IPS-11a (cell line): Measurements from ENCODE around the gene CXorf49.
"Not testable (repeated sequence)": the region's sequence is repeated elsewhere in the genome, so short reads cannot be mapped to it uniquely, and the experiment has no call there.

Experiments
- H3K4me3 ChIP-seq: one replicate; pipeline ENCODE4 v1.5.1; 2013; ENCODE audit warnings: low read depth, low read length, control low read depth

CXorf49 gene

DNA sequence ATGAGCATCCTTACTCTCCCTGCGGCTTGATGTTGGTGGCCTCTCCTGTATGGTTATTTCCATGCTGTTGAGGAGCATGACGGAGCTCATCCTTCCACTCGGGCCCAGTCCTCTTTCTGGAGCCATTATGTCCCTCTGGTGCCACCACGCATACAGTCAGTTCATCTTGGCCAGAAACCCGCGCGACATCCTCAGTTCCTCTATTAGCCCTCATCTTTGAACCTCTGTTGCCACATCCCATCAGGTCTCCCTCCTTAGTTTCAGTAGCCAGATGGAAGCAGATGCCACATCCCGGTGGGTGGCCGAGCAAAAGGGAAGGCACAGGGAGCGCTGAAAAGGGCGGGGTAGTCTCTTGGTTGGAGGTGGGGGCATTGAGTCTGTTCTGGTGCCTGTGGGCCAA, 46.1 kb downstream of the CXorf49 start:
- H3K4me3 ChIP-seq, result no peak overlapping the region

DNA sequence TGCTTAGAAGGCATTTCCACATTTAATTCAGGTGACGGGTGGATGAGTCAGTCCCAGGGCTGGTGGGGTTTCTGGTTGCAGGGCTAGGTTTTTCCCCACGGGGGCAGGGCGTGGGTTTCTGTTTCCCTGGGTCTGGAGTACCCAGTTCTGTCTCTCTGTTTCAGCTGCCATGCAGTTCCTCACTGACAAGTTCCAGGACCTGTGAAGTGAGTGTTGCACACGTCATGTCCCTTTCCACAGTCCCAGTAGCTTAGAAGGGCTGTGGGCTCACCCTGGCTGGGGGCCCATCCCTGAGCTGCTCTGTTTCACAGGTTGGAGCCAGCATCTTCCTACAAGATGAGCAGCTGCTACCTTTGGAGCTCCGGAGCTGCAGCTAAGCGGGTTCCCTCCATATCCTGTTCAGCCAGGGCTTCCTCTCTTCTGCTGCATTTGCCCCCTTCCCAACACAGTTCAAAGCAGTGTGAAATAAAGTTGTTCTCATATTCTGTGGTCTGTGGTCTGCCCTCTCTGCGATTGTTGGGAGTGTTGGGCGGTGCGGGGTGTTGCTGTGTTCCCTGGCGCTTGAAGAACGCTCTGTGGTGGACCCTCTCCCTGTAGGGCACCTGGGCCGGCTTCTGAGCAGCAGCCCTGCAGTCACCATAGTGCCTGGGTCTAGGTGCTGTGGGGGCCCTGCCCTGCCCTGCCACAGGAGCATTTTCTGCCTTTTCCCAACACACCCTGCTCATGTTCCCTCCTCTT, 46.9 kb downstream of the CXorf49 start:
- H3K4me3 ChIP-seq, result no peak overlapping the region

DNA sequence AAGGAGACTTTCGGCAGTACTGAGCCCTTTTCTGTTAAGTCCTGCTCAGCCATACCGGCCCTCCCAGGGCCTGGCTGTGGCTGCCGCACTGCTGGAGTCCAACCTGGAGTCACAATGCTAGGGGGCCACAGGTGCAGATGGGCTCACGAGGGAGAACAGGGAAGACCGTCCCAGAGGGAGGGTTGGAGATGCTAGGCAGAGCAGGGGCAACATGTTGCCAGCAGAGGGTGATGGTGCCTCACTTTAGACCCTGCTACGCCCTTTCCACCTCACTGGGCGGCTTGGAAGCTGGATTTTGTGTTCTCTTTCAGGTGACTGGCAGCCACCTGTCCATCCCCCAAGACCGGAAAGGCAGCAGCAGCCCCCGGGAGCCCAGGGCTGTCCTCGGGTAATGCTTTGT, 48.1 kb downstream of the CXorf49 start:
- H3K4me3 ChIP-seq, result not testable (repeated sequence)

DNA sequence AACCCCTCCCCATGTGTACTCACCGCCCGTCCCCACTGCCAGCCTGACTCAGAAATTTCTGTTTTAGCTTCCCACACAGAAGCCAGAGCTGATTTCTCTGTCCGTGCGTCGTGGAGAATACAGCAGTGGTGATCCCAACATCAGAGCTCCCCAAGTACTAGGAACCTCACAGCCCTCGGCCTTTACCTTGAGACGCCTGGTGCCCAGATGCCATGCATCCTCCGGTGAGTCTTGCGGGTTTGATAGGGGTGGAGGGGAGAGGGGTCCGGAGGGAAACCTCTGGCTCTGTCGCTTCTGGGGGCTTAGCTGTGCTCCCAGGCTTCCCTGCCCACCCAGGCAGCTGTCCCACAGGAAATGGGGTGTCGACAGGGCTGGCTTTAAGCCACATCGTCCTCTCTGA, 48.6 kb downstream of the CXorf49 start:
- H3K4me3 ChIP-seq, result no peak overlapping the region

DNA sequence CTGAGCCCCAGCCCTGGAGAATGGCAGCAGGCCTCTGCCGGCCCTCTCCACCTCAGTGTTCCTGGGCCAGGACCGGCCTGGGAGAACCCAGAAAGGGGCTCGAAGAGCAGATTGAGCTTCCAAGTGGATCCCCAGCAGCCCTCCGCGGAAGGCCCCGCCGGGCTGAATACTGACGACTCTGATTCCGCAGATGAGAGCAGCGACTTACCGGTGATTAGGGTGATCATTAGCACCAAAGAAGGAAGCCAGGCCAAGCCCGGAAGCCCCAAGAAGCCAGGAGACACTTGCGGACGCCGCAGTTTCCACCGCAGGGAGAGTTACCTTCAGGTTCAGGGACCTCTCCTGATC, 49.9 kb downstream of the CXorf49 start:
- H3K4me3 ChIP-seq, result no peak overlapping the region

DNA sequence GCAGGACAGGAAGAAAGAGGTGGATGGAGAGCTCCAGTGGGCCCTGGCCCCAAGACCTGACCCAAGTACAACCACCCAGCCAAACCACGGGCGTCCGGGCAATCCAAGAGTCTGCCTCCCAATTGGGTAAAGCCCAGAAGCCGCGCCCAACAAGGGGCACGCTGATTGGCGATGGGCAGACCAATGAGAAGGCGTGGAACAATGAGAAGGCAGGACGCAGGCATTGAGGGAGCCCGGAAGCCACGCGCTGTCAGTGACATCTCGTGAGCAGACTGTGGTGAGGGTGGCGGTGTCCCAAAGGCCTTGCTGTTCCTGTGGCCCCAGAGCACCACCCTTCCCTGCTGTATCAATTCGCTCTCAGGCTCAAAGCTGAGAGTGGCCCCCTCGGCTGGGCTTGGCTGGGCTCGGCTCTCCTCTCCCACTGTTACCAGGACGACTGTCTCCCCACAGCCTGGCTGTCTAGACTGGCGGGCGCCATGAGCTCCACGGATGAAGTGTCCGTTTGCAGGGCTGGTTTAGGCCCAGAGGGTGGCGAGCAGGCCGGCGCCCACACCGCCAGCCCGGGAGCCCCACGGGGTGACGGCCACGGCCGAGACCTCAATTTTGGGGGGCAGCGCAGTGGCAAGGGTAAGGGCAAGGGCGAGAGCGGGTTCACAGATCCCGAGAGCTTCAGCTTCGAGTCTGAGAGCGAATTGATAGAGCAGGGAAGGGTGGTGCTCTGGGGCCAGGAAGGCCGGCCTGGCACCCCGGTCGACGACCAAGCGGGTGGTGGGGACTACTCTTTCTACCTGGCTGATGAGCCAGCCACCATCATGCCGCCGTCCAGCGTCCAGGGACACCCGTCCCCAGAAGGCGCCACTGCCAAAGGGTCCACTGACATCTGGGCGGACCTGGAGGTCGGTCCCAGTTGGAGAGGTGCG, 50.5 kb downstream of the CXorf49 start, which contains the start of gene LOC101059915:
TSS of gene LOC101059915 (plus strand) at position 219 of the 920 bp plus-strand sequence.
- no peak within 1 kb of the TSS for H3K4me3 ChIP-seq

DNA sequence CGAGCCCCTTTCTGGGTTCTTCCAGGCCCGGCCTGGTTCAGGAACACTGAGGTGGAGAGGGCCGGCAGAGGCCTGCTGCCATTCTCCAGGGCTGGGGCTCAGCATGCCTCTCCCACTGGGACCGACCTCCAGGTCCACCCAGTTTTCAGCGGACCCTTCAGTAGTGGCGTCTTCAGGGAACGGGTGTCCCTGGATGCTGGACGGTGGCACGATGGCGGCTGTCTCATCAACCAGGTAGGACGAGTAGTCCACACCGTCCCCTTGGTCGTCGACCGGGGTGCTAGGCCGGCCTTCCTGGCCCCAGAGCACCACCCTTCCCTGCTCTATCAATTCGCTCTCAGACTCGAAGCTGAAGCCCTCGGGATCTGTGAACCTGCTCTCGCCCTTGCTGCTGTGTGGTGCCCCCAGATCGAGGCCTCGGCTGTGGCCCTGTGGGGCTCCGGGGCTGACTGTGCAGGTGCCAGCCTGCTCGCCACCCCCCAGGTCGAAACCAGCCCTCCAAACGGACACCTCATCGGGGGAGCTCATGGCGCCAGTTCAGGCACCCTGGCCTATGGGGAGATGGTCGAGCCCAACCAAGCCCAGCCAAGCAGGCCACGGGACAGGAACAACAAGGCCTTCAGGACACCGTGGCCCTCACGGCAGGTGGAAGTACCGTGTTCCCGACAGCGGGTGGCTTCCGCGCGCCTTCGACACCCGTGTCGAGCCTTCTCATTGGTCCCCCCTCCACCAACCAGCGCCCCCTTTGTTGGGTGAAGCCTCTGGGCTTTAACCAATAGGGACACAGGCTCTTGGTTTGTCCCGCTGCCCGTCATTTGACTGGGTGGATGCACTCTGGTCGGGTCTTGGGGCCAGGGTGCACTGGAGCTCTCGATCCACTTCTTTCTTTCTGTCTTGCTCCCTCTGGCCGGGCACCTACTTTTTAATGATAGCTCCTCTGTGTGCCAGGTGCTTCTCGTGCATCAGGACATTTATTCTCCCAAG, 51.6 kb downstream of the CXorf49 start:
- H3K4me3 ChIP-seq, result no peak overlapping the region

DNA sequence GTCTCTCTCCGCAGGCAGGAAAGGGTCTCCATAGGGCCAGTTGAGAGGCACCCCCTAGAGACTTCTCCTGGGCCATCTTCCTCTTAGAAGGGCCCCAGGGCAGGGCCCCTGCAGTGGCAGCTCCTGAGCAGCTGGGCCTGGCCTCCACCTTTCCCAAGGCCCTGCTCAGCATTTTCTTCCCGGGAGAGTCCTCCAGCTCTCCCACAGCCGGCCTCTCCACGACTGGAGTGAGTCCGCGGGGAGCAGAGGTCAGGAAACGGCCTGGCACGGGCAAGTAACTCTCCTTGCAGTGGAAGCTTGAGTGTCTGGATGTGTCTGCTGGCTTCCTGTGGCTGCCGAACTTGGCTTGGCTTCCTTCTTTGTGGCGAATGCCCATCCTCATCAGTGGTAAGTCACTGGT, 52.3 kb downstream of the CXorf49 start:
- H3K4me3 ChIP-seq, result no peak overlapping the region

DNA sequence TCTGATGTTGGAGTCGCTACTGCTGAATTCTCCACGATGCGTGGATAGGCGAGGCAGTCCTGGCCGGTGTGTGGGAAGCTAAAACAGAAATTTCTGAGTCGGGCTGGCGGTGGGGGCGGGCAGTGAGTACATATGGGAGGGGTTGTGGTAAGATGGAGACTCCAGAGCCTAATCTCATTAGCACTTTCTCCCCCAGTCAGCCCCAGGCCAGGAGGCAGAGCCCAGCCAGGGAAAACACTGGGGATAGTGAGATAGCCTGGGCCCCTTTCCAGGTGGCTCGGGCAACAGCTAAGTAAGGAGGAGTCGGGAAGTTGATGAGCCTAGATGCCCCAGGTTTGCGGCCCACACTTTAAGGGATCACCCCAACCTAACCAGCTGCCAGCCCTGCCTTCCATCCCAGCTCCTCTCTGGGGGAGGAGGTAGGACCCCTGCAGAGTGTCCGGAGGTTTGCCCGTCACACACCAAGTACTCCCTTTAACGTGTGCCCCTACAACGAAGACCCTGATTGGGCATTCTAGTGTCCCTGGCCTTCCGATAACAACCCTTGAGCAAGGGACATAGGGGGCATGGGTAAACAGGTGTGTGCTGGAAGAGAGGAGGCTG, 53.1 kb downstream of the CXorf49 start:
- H3K4me3 ChIP-seq, result no peak overlapping the region
